Measurements from ENCODE around the gene GEMIN7.

GEMIN7 gene

GRCh38 chr19:45128806-45129205 is 49.7 kb downstream of the GEMIN7 start:
- no peak overlapping the region for H3K4me3 ChIP-seq (ENCODE audit: low read length)
- TF ChIP-seq CTCF (IDR thresholded peaks at IDR 0.05; ENCODE audit: insufficient read depth, low read depth, low read length, missing control alignments): no peak
- DNase-seq (ENCODE audit: low read depth): no peak

GRCh38 chr19:45130236-45130635 is 51.2 kb downstream of the GEMIN7 start:
- DNase-seq (ENCODE audit: low read depth): no peak
- TF ChIP-seq CTCF (IDR thresholded peaks at IDR 0.05; ENCODE audit: insufficient read depth, low read depth, low read length, missing control alignments): no peak
- H3K4me3 ChIP-seq (ENCODE audit: low read length): no peak overlapping the region

- no peak overlapping the region for H3K4me3 ChIP-seq (ENCODE audit: low read length)
- TF ChIP-seq CTCF (IDR thresholded peaks at IDR 0.05; ENCODE audit: insufficient read depth, low read depth, low read length, missing control alignments): peak; percentile 59
- peak; percentile 61 for DNase-seq (ENCODE audit: low read depth)
These were observed 52.0 kb downstream of the GEMIN7 start for GRCh38 chr19:45130888-45131615.

- TF ChIP-seq CTCF (IDR thresholded peaks at IDR 0.05; ENCODE audit: insufficient read depth, low read depth, low read length, missing control alignments): no peak
- no peak for DNase-seq (ENCODE audit: low read depth)
- H3K4me3 ChIP-seq (ENCODE audit: low read length): no peak overlapping the region
These were observed 54.6 kb downstream of the GEMIN7 start for GRCh38 chr19:45133661-45134060.

GRCh38 chr19:45135176-45135885 is 56.3 kb downstream of the GEMIN7 start:
- DNase-seq (ENCODE audit: low read depth): no peak
- no peak overlapping the region for H3K4me3 ChIP-seq (ENCODE audit: low read length)
- no peak for TF ChIP-seq CTCF (IDR thresholded peaks at IDR 0.05; ENCODE audit: insufficient read depth, low read depth, low read length, missing control alignments)

- TF ChIP-seq CTCF (IDR thresholded peaks at IDR 0.05; ENCODE audit: insufficient read depth, low read depth, low read length, missing control alignments): no peak
- H3K4me3 ChIP-seq (ENCODE audit: low read length): no peak overlapping the region
- no peak for DNase-seq (ENCODE audit: low read depth)
These were observed 57.6 kb downstream of the GEMIN7 start for GRCh38 chr19:45136507-45137178.

Measured in epithelial cell of esophagus (primary cell).